IPS DF 4.7 (cell line): ENCODE results near the gene SPON2.

Experiments
- DNase-seq: peaks from one replicate; pipeline ENCODE4 v3.0.0-alpha.2; 2013; ENCODE audit warnings: low spot score; ENCODE audit errors: extremely low read depth

Gene SPON2

GRCh38 chr4:1208970-1209704 is 36.8 kb upstream of the SPON2 start:
- DNase-seq: no peak

DNA sequence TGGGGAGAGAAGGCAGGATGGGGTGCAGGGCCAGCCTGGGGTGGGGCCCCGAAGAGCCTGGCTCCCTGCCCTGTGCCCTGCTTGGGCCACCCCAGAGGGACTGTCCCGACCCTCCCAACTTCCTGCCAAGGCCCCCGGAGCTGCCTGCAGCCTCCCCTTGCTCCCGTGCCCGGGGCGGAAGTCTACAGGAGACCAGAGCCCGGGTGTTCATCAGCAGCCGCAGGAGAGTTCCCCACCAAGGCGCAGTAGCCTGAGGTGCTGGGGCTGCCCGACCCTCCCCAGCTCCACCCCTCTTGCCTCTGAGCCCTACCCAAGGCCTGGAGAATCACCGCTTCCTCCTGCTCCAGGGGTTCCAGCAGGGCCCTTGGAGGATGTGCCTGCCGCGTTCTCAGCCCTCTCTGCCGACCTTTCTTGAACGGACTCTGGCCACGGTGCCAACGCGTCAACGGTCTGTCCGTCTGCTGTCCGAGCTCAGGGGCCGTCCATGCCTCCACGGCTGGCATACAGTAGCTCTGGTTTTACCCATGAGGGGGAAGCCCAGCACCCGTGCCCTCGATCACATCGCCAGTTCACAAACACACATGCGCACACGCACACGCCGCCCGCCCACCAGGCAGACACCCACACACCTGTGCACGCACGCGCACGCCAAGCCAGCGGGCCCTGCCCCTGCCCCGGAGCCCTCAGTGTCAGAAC is 36.0 kb upstream of the SPON2 start:
- no peak for DNase-seq

DNA sequence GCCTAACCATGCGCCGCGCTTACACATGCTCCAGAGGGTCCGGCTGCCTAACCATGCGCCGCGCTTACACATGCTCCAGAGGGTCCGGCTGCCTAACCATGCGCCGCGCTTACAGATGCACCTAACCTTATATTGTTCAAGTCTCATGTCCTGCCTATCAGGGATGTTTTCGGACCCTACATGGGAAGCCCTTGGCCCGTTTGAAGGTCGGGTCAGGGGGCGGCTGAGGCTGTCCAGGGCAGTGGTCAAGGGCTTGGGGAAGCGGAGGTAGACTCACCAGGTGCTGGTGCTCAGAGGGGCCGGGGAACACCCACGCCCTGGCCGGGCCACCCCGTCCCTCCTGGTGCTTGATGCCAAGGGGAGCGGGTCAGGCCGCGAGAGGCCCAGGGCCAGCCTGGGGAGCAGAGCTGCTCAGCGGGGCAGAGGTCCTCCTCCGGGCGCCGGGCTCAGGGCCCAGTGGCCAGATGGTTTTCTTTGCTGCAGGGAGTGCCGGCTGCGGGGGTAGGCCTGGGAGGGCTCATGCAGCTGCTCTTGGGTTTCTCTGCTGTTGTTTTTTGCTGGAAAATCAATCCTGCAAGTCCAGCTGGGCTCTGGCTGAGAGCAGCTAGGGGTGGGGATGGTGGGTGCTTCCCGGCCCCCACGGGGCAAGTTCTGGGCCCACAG is 35.4 kb upstream of the SPON2 start:
- no peak for DNase-seq

DNA sequence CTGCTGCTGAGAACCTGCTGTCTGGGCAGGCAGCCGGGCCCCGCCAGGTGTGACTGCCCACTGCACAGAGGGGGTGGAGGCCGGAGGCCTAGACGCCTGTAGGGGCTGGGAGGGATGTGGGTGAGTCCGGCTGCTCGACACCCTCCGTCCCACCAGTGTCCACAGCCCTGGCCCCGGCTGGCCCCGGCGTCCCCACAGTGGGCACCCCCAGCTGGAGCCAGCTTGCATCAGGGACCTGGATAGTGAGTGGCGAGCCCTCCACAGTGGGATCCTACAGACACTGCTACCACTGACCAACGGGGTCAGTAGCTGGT is 34.7 kb upstream of the SPON2 start:
- DNase-seq: no peak

GRCh38 chr4:1206299-1207156 is 34.1 kb upstream of the SPON2 start:
- DNase-seq: no peak

GRCh38 chr4:1205586-1206298 is 33.4 kb upstream of the SPON2 start:
- DNase-seq: no peak

- DNase-seq: no peak
These were observed 32.6 kb upstream of the SPON2 start for GRCh38 chr4:1204828-1205585.

GRCh38 chr4:1204286-1204827 is 32.0 kb upstream of the SPON2 start:
- DNase-seq: no peak

DNA sequence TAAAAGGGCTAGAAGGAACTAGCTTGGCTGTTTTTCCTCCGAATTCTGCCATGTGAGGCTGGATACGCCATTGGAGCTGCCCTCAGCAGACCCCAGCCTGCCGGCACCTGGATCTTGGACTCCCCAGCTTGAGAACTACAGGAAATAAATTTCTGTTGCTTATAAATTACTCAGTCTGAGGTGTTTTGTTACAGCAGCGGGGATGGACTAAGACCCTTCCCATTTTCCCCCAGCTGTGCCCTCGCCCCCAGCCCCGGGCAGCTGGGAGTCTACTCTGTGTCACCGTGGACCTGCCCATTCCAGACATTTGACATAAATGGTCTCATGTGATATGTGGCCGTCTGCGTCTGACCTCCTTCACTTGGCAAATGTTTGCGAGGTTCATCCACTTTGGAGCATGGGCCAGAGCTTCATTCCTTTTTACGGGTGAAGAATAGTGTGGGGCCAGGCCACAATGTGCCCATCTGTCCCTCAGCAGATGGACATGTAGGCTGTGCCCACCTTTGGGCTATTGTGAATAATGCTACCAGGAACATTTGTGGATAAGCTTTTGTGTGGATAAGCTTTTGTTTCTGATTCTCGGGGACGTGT is 30.7 kb upstream of the SPON2 start:
- DNase-seq: no peak

- no peak for DNase-seq
These were observed 30.2 kb upstream of the SPON2 start for GRCh38 chr4:1202526-1203011.

- DNase-seq: no peak
These were observed 29.6 kb upstream of the SPON2 start for GRCh38 chr4:1201851-1202525.

DNA sequence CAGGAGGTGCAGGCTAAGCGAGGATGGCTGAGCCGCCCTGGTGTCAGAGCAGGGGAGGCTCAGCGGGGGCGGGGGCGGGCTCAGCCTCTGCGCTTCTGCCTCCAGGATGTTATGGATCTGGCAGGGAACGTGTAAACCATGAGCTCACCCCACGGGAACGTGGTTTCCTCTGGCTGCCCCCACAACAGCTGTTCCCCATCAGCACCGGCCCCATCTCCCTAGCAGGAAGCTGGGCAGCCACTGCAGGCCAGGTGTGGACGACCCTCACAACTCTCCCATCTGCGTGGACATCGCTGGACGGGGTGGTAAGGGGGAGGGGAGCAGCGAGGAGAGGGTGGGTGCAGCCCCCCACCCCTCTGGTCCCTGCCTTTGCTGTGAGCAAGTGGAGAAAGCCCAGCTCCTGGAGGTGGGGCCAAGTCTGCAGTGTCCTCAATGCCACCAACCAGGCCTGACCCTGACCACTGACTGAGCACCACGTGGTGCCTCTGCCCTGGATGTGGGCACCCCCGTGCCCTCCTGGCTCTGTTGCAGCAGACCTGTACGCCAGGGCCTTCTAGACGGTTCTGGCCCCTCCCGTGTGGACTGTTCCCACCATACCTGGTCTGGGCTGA is 28.1 kb upstream of the SPON2 start:
- no peak for DNase-seq

DNA sequence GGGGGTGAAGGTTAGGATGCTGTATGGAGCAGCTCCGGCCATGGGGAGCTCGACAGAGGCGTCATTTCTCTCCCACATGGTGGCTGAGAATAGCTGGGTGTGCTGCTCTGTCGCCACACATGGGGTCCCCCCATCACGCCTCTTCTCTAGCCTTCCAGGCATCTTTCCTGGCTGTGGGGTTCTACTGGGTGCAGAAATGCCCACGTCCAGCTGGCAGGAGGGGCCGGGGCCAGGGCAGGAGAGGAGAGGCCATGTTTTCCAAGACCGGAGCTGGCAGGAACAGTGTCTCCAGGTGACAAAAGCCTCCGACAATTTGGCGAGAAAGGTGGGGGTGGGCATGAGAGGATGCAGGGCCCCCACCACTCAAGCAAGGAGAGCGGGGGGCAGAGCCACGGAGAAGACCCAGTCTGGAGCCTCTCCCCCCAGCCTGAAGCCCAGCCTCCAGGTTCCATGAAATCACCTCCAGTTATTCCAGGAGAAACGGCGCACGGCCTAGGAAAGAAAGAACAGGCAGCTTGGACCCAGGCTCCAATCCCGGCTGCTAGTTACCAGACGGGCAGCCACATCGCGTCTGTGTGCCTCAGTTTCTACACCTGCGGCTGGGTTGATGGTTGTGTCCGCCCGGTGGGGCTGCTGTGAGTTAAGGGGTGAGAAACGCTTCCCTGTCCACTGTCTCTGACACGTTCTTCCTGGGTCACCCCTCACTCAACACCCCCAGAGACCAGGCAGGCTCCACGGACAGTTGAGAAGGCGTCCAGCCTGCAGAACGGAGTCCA is 27.4 kb upstream of the SPON2 start:
- no peak for DNase-seq

- DNase-seq: no peak
These were observed 25.9 kb upstream of the SPON2 start for GRCh38 chr4:1198098-1198844.

GRCh38 chr4:1196421-1197183 is 24.2 kb upstream of the SPON2 start:
- no peak for DNase-seq

DNA sequence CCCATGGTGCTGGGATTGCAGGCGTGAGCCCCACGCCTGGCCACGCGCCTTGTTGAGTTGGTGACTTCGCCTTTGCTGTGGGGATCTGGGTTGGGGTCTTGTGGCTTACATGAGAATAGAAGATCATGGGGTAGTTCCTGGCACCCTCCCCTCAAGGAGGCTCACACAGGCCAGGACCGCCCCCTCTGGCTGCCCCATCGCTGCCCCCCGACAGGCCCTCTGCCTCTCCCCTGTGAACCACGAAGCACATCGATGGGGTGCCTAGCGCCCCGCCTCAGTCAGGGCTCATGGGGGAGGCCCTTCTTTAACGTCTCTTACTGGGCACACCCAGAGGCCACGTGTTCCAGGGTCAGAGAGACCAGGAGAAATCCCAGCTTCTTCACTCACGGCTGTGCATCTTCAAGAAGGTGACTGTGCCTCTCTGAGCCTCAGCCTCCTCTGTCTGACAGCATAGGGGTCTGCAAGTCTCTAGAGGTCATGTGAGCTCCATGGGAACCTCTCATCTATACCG is 23.6 kb upstream of the SPON2 start:
- DNase-seq: no peak
